Measurements from ENCODE around the gene DNAAF8. TPM values are rescaled to one million over a fixed set of nuclear protein-coding genes. Genes with fewer than 3 reads are reported as not detected.

Gene DNAAF8
- total RNA-seq, 4 donors from 2014 or later, result not detected

DNA sequence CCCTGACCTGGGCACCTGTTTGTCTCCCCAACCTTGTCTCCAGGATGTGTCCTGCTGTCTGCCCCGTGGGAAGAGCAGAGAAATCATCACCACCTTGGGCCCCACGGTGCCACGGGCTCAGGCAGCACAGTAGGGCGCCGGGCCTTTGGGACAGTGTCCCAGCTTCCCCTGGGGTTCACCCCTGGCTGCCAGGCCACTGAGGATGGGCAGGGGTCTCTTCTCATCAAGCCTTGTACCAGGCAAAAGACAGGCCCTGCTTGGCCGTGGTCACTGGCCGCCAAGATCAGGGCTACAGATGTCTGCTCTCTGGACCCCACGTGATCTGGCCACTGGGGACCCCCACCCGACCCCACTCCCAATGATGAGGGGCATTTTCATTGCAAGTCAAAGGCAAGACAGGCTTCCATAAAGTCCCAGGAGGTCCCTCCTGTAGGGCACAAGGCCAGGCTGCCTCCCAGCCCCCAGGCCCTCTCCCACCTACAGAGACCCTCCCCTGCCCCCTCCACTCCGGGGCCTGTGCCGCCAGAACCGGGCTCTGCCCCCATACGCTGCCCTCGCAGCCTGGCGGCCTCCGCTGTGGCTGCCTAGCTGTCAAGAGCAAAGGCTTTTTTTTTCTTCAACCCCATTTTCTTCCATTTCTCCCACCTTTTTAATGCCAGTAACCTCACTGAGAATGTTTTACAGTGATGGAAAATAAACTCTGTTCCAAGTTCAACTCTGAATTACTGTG, 14.5 kb downstream of the DNAAF8 start:
- H3K36me3 ChIP-seq, result peaks cover 0 to 32% (median 0%) of the 10 kb centered on the region in 3 donors
- no peaks in the 10 kb centered on the region for H3K9me3 ChIP-seq
- TF ChIP-seq POLR2A (IDR thresholded peaks at IDR 0.05), result no peak
- TF ChIP-seq, protein P1, sequence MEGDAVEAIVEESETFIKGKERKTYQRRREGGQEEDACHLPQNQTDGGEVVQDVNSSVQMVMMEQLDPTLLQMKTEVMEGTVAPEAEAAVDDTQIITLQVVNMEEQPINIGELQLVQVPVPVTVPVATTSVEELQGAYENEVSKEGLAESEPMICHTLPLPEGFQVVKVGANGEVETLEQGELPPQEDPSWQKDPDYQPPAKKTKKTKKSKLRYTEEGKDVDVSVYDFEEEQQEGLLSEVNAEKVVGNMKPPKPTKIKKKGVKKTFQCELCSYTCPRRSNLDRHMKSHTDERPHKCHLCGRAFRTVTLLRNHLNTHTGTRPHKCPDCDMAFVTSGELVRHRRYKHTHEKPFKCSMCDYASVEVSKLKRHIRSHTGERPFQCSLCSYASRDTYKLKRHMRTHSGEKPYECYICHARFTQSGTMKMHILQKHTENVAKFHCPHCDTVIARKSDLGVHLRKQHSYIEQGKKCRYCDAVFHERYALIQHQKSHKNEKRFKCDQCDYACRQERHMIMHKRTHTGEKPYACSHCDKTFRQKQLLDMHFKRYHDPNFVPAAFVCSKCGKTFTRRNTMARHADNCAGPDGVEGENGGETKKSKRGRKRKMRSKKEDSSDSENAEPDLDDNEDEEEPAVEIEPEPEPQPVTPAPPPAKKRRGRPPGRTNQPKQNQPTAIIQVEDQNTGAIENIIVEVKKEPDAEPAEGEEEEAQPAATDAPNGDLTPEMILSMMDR (IDR thresholded peaks at IDR 0.05), result no peak
- peaks cover 0 to 9% (median 0%) of the 10 kb centered on the region in 4 donors for H3K4me1 ChIP-seq
- H3K27me3 ChIP-seq, result no peaks in the 10 kb centered on the region
- DNase-seq, result no peak
- no peak overlapping the region for H3K27ac ChIP-seq
- H3K4me3 ChIP-seq, result no peak overlapping the region

DNA sequence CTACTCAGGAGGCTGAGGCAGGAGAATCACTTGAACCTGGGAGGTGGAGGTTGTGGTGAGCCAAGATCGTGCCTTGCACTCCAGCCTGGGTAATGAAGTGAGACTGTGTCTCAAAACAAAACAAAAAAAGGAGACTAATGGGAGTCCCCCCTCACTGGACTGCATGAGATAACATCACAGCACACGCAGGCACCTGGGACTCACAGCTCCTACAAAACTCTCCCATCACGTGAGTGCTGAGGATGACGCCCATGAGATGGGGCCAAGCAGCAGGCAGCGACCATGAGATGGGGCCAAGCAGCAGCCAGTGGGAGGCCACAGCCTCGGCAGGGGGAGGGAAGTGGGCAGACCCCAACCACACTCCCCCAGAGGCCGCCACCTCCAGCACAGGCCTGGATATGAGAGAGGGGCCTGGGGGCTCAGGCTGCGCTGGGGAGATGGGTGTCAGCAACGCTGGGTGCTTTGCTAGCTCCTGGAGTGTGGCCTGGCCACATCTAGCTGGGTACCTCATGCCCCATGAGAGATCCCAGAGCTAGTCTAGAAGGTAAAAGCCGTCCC, 15.4 kb downstream of the DNAAF8 start:
- Histone ChIP-seq H3K27ac (no peak overlapping the region), H3K36me3 (peaks cover 0 to 39% (median 0%) of the 10 kb centered on the region in 3 donors), H3K27me3 (no peaks in the 10 kb centered on the region), H3K9me3 (no peaks in the 10 kb centered on the region), H3K4me3 (no peak overlapping the region), H3K4me1 (peaks cover 0 to 9% (median 0%) of the 10 kb centered on the region in 4 donors)
- TF ChIP-seq, protein P1 (IDR thresholded peaks at IDR 0.05), result no peak
- no peak for TF ChIP-seq POLR2A (IDR thresholded peaks at IDR 0.05)
- no peak for DNase-seq

DNA sequence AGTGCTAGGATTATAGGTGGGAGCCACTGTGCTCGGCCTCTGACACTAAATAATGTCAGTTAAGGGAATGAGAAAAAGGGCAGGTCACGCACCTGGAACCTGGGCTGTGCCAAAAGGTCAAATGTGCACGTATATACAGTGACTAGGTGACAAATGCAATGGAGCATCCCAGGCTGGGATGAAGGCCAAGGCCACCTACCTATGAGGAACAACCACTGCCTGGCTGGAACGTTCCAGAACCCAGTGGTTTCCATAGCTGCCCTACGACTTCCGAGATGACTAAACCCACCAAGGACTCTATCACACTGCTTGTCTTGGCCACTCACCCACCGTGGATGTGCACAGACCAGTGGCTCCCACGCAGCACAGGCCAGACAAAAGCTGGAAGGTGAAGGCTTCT, 16.6 kb downstream of the DNAAF8 start:
- H3K36me3 ChIP-seq, result peaks cover 0 to 50% (median 0%) of the 10 kb centered on the region in 3 donors

DNA sequence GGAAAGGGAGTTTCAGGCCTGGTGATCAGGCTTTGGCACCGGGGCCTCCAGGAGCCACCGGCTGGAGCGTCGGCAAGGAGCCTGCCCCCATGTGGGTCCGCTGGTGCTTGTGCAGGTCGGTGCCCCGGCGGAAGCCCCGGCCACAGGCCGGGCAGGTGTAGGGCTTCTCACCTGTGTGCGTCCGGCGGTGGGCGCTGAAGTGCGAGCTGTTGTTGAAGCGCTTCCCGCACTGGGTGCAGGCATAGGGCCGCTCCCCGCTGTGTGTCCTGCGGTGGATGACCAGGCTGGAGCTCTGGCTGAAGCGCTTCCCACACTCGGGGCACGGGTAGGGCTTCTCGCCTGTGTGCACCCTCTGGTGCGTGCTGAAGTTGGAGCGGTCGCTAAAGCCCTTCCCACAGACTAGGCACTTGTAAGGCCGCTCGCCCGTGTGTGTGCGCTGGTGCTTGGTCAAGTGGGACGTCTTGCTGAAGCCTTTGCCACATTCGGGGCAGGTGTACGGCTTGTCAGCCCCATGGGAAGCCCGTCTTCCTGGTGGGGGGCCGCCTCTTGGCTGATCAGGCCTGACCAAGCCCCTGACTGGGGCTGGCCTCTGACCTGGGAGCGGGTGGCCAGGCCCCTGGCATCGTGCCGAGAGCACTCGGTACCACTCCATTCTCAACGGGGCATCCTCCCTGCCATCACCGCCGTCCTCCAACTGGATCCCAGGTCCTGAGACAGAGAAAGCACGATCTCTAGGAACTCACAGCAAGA, 18.2 kb downstream of the DNAAF8 start:
- Histone ChIP-seq H3K9me3 (no peaks in the 10 kb centered on the region), H3K4me3 (no peak overlapping the region), H3K36me3 (peaks cover 0 to 66% (median 0%) of the 10 kb centered on the region in 3 donors), H3K4me1 (peaks cover 0 to 4% (median 0%) of the 10 kb centered on the region in 4 donors), H3K27me3 (no peaks in the 10 kb centered on the region), H3K27ac (no peak overlapping the region)
- no peak for TF ChIP-seq POLR2A (IDR thresholded peaks at IDR 0.05)
- TF ChIP-seq, protein P1 (IDR thresholded peaks at IDR 0.05), result no peak
- no peak for DNase-seq

More for the DNA sequence above, 16.6 kb downstream of the DNAAF8 start:
- no peaks in the 10 kb centered on the region for H3K27me3 ChIP-seq
- DNase-seq, result no peak
- peaks cover 0 to 9% (median 0%) of the 10 kb centered on the region in 4 donors for H3K4me1 ChIP-seq
- TF ChIP-seq POLR2A (IDR thresholded peaks at IDR 0.05), result no peak
- TF ChIP-seq, protein P1 (IDR thresholded peaks at IDR 0.05), result no peak
- H3K9me3 ChIP-seq, result no peaks in the 10 kb centered on the region
- H3K27ac ChIP-seq, result no peak overlapping the region
- H3K4me3 ChIP-seq, result no peak overlapping the region

DNA sequence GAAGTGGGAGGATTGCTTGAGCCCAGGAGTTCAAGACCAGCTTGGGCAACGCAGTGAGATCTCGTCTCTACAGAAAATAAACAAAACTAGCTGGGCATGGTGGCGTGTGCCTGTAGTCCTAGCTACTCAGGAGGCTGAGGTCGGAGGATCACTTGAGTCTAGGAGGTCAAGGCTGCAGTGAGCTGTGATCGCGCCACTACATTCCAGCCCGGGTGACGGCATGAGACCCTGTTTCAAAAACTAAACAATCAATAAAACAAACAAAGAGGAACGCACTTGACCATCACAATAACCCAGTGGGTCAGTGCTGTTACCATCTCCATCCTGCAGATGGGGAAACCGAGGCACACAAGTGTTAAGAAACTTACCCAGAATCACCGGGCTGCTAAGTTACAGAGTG, 18.9 kb downstream of the DNAAF8 start:
- peaks cover 0 to 71% (median 0%) of the 10 kb centered on the region in 3 donors for H3K36me3 ChIP-seq
- H3K27ac ChIP-seq, result no peak overlapping the region
- H3K9me3 ChIP-seq, result no peaks in the 10 kb centered on the region
- H3K27me3 ChIP-seq, result no peaks in the 10 kb centered on the region
- no peak overlapping the region for H3K4me3 ChIP-seq
- DNase-seq, result no peak
- no peak for TF ChIP-seq POLR2A (IDR thresholded peaks at IDR 0.05)
- TF ChIP-seq, protein P1 (IDR thresholded peaks at IDR 0.05), result no peak
- H3K4me1 ChIP-seq, result no peaks in the 10 kb centered on the region
